GM18870 (cell line): ENCODE results near the gene FIZ1.

Experiments
- ATAC-seq: cut with Tn5 transposase; IDR thresholded peaks from one replicate; pipeline ENCODE4 v1.9.1; 2021; ENCODE audit warnings: moderate library complexity; ENCODE audit not compliant: unreplicated experiment

The FIZ1 gene

DNA sequence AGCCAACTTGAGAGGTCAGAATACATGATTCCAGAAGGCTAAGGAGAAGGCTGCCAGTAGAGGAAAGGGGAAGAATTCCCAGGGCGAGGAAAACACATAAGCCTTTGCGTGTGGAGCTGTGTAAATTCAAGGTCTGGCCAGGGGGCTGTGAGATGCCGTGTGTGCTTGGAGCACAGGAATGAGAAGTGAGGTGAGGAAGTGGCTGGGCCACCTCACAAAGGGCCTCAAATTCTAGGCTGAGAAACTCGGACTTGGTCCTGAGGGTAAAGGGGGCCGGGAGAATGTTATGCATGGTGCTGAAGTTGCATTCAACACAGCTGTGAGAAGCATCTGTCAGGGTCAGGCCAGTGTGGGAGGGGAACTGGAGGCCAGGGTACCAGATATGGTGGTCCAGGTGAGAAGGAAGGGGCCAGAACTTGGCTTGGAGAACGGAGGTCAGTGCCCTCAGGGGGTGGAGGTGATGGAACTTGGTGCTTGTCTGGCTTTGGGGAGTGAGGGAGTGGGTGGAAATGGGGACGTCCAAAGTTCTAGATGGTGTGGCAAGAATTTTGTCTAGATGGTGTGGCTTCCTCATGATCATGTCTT, 36.6 kb upstream of the FIZ1 start:
- ATAC-seq = no peak

DNA sequence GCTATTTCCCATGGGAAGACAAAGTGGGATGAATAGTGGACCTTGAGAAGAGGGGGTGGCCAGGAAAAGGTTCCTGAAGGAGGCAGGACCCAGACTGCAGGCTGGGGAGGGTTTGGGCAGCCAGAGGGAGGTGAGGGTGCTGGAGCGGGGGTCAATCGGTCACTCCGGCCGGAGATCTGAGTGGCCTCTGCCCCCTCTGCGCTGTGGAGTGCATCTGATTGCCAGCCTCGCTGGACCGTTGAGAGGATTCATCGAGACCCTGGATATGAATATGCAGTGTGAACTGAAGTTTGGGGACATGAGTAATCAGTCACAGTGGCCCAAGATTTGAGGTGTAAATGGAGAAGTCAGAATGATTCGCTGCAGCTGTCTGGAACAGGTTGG, 36.0 kb upstream of the FIZ1 start:
- ATAC-seq = no peak

DNA sequence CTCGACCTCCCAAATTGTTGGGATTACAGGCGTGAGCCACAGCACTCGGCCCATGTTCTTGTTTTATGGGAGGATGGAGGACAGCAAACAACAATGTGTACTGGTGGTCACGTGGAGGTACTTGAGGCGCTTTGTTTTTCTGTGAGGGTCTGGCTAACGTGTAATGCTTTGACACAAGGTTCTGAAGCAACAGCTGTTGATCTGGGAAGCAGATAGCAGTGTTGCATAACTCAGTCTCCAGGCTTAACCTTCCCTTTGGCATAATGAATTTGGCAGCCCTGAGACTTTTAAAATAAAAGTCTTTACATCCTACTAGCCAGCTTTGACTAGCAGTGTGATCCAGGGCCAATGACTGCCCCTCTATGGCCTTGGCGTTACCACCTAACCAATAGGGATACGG, 34.5 kb upstream of the FIZ1 start:
- ATAC-seq = no peak

DNA sequence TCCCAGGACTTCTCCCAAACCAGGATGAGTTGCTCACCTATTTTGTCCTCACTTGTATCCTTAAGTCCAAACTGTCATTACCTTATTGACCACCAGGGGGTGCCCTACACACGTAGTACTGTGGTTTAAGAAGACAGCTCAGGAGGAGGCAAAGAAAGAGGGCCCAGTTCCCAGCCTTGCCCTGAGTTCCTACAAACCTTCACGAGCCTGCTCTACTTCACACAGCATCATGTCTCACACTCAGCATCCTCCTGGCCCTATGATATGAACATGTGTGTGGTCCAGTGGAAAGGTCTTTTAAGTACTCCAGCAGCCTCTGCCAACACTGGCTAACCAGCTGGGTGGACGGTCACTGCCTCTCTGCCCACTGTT, 33.1 kb upstream of the FIZ1 start:
- no peak for ATAC-seq

DNA sequence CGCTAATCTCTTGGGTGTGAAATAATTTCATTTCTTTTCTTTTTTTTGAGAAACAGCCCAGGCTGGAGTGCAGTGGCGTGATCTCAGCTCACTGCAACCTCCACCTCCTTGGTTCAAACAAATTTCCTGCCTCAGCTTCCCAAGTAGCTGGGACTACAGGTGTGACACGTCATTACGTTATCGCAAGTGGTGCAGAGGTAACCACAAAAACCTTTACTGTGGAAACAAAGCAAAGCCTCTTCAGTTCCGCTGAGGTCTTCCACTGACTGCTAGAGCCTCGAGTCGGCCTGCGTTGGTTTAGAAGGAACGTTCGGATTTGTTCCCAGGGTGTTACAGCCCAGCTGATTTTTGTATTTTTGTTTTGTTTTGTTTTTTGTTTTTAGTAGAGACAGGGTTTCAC, 27.0 kb upstream of the FIZ1 start:
- no peak for ATAC-seq

DNA sequence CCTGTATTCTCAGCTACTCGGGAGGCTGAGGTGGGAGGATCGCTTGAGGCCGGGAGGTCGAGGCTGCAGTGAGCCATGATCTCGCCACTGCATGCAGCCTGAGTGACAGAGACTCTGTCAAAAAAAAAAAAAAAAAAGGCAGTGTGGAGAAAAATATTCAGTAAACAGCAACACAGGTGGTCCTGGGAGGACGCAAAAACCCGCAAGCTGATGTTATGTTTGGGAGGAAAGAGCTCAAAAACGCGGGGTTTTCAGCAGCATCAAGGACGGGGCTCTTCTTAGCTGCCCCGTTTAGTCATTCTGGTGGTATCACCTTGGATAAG, 25.6 kb upstream of the FIZ1 start:
- no peak for ATAC-seq

DNA sequence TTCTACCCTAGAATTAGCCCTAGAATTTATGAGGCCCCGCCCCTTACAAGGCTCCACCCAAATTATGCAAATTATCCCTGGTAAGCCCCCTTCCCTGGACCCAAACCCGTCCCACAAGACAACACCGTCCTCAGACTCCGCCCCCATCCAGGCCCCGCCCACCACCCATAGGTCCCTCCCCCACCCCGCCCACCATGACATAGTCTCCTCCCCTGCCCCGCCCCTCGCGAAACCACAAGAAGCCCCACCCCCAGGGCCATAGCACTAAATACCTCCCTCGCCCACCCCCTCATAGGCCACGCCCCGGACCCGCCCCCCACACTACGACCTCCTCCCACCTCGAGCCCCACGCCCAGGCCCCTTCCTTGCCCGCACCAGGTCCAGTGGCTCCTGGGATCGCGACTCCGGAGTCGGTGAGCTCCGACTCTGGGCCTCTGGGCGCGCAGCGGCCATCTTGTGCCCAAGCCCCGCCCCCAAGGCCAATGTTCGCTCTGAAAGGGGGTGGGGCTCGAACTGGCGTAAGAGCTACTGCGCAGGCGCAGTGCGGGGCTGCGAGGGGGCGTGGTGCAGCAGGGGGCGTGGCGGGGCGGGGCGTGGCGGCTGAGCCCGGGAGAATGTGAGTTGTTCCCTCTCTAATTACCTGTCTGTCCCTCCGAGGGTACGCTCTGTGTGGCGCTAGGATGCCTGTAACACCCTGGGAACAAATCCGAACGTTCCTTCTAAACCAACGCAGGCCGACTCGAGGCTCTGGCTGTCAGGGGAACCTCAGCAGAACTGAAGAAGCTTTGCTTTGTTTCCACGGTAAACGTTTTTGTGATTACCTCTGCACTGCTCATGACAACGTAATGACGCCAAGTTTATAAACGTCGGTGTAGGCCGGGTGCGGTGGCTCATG, 25.0 kb upstream of the FIZ1 start, which contains the start of gene ZNF784:
TSS of gene ZNF784 (minus strand) at position 458 of the 895 bp plus-strand sequence. CDS start at position 453, 5 bp downstream.
- ATAC-seq = no peak

DNA sequence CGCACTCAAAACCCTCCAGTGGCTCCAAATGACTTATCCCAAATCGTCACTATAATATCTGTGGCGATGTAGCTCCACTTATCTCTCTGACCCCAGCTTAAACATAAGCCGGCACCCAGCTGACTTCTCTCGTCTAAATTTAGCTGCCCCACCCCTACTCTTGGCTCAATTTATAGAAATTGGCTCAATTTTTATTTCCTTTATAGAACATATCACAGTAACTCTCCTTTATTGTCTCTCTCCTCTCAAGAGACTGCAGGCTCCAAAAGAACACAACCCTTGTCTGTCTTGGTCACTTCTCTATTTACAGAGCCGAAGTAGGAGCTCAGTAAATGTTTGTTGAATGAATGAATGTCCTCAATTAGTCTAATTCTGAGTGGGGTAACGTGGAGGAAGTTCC, 24.2 kb upstream of the FIZ1 start:
- no peak for ATAC-seq

DNA sequence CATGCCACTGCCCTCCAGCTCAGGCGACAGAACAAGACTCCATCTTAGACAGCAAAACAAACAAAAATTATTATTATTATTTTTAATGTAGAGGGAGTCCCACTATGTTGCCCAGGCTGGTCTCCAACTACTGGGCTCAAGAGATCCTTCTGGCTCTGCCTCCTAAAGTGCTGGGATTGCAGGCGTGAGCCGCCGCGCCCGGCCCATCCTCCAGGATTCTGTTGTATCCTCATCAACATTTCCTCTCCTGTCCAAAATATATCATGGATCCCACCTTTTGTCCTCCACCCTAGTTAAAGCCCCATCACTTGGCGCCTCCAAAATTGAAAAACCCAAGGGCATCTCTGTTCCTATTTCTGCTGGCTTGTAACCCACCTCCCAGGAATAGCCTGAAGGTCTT, 23.8 kb upstream of the FIZ1 start:
- ATAC-seq = no peak

DNA sequence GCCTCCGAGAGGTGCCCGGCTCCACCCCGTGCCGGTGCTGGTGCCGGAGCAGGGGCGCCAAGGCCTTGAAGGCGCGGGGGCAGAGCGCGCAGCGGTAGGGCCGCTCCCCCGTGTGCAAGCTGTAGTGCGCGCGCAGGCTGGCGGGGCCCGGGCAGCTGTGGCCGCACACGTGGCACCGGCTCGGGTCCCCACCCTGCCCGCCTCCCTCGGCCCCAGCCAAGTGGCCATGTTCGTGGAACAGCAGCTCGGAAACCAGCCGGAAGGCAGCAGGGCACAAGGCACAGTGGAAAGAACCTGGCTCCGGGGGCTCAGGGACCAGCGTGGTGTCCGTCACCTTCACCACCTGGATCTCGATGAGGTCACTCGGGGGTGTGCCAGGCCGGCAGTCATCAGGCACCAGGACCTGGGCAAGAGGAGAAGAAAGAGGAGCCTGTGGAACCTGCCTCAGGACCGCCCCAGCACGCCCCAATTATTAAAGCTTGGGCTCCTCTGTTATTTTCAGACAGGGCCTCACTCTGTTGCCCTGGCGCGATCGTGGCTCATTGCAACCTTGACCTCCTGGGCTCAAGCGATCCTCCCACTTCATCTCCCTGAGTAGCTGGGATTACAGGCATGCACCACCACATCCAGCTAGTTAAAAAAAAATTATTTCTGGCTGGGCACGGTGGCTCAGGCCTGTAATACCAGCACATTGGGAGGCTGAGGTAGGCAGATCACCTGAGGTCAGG, 23.1 kb upstream of the FIZ1 start:
- ATAC-seq = no peak

DNA sequence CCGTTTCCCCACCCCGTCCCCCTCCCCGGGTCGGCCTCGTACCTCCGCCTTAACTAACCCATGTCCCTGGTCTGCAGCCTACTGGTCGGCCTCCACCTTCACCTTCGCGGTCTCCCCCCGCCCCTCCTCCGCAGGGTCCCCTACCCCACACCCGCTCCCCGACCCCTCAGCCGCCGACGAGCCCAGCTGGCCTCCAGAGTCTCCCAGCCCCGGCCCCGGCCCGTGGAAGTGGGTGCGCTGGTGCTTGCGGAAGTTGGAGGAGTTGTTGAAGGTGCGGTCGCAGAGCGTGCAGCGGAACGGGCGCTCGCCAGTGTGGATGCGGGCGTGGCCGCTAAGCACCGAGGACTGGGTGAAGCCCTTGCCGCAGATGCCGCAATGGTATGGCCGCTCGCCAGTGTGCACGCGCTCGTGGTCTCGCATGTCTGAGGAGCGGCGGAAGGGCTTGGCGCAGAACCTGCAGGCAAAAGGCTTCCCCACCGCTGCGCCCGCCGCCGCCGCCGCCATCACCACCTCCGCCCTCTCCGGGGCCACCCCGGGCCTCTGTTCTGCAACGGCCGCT, 22.4 kb upstream of the FIZ1 start:
- ATAC-seq = no peak

DNA sequence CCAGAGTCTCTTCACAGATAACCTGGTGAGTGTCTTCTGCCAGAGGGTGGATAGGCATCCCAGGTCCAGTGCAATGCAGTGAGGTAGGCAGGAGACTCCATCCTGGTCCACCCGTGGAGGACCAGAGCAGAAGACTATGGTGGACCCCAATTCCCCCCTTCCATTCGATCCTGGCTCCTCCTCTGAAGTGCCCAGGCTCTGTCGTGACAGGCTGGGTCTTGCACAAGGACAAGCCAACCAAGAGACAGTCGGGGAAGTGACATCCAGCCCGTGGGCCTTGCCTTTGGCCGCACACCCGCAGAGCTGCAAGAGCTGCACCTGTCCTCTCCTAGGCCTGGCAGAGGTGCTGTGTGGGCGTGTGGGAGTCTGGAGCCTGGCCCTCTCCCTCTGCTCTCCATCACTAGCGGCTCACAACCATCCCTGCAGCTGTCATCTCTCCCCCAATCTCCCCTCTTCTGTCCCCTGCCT, 21.9 kb upstream of the FIZ1 start:
- no peak for ATAC-seq

DNA sequence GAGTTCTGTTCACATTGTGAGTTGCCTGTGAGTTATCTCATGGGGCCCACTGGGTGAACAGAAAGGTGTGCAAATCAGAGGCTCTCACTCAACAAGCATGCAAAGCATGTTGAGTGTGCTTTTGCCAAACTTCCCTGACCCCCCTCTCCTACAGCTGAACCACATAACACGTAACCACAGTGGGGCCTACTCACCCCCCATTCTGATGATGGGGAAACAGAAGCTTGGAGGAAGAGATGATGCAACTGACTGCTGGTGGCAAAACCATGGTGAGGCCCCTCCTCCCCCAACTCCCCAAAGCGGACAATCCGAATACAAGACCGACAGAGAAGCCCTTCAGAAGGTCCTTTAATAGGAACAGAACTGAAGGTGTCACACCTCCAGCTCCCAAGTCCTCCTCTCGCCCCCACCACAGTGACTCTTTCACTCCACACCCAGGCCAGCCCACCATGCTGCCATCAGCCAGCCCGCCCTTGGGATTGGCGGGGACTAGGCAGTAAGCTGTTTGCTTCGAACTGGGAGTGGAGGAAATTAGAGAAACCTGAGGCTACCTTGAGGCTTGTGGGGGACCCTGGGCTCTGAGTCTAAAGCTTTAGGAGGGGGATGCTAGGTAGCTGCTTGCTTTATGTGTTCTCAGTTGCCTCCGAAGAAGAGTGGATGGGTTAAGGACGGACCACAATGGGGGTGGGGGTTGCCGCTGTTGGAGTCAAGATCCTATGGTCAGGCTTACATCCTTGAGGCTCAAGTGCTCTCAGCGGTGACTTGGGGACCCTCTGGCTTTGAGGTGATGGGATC, 21.3 kb upstream of the FIZ1 start:
- no peak for ATAC-seq

DNA sequence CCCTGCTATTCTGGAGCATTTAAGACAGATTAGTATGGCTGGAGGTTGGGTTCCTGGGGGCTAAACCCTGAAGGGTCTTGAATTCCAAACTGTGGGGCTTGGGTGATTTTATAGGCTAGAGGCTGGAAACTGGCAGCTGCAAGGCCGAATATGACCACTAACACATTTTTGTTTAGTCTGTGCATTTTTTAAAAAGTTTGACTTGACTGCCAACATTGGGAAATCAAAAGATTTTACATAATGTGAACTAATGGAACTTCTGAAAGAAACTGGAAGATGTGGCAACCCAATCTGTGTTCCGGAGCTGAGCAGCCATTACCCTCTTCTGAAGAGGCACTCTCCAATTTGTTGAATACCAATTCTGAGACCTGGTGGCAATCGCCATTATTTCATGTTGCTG, 20.0 kb upstream of the FIZ1 start:
- ATAC-seq = no peak

DNA sequence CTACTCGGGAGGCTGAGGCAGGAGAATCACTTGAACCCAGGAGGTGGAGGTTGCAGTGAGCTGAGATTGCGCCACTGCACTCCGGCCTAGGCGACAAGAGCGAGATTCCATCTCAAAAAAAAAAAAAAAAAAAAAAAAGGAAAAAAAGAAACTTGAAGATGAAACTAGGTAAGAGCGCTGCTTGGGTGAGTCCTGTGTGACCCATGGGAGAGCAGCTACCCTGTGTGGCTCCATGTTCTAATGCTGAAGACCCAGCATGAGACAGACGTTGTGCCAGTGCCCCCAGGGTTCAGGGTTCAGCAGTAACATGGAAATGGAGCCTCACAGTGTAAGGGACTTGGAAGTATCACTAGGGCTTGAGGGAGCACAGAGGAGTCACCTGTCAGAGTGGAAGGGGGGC, 19.1 kb upstream of the FIZ1 start:
- ATAC-seq = no peak

DNA sequence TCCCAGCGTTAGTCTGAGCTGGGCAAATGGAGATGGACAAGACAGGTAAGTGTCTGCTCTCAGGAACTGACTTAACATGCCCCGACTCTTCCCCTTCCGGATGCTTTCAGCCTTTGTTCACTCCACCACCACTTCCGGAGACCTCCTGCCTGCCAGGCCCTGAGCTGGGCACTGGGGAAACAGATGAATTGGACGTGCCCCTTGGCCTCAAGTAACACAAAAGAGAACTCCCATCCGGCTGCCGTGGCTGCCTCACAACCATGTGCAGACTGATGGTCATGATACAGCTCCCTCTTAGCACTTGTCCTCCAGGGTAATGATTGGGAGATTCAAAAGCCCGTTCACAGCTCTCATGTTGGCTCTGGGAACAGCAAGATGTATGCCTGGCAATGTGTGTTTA, 18.1 kb upstream of the FIZ1 start:
- no peak for ATAC-seq

DNA sequence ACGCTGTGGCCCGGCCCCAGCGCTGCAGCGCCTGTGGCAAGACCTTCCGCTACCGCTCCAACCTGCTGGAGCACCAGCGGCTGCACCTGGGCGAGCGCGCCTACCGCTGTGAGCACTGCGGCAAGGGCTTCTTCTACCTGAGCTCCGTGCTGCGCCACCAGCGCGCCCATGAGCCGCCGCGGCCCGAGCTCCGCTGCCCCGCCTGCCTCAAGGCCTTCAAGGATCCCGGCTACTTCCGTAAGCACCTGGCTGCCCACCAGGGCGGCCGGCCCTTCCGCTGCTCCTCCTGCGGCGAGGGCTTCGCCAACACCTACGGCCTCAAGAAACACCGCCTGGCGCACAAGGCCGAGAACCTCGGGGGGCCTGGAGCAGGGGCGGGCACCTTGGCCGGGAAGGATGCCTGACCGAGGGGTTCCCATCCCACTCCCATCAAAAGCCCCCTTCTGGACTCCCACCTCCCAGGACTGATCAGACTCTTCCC, 17.1 kb upstream of the FIZ1 start:
- ATAC-seq = no peak

DNA sequence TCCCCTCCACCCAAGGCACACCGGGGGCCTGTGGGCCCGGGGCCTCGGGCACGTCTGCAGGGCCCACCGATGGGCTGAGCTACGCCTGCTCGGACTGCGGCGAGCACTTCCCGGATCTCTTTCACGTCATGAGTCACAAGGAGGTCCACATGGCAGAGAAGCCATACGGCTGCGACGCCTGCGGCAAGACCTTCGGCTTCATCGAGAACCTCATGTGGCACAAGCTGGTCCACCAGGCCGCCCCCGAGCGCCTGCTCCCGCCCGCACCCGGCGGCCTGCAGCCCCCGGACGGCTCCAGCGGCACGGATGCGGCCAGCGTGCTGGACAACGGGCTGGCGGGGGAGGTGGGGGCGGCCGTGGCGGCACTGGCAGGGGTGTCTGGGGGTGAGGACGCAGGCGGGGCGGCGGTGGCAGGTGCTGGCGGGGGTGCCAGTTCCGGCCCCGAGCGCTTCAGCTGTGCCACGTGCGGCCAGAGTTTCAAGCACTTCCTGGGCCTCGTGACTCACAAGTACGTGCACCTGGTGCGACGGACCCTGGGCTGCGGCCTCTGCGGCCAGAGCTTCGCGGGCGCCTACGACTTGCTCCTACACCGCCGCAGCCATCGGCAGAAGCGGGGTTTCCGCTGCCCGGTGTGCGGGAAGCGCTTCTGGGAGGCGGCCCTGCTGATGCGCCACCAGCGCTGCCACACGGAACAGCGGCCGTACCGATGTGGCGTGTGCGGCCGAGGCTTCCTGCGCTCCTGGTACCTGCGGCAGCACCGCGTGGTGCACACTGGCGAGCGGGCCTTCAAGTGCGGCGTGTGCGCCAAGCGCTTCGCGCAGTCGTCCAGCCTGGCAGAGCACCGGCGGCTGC, 16.5 kb upstream of the FIZ1 start:
- no peak for ATAC-seq

DNA sequence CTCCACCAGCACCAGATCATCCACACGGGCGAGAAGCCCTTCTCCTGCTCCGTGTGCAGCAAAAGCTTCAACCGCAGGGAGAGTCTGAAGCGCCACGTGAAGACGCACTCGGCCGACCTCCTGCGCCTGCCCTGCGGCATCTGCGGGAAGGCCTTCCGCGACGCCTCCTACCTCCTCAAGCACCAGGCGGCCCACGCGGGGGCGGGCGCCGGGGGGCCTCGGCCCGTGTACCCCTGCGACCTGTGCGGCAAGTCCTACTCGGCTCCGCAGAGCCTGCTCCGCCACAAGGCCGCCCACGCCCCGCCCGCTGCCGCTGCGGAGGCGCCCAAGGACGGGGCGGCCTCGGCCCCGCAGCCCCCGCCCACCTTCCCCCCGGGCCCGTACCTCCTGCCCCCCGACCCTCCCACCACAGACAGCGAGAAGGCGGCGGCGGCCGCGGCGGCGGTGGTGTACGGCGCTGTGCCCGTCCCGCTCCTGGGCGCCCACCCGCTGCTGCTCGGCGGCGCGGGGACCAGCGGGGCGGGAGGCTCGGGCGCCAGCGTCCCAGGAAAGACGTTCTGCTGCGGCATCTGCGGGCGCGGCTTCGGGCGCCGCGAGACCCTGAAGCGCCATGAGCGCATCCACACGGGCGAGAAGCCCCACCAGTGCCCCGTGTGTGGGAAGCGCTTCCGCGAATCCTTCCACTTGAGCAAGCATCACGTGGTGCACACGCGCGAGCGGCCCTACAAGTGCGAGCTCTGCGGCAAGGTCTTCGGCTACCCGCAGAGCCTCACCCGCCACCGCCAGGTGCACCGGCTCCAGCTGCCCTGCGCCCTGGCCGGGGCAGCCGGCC, 15.6 kb upstream of the FIZ1 start:
- no peak for ATAC-seq
